ENCODE results near the gene AAMP. TPM values are rescaled to one million over a fixed set of nuclear protein-coding genes. Genes with fewer than 3 reads are reported as not detected.

AAMP gene
- total and polyA plus RNA-seq, 2 donors (not counting 3 experiments of a cell fraction or from before 2014, with no cell fraction given) = 69.3 to 84.4 TPM

- TF ChIP-seq EZH2 (IDR thresholded peaks at IDR 0.05; ENCODE audit: borderline replicate concordance, low read depth, low read length, severe bottlenecking) (no peak), MYC (IDR thresholded peaks at IDR 0.05; ENCODE audit: low read depth, low read length) (no peak), FOS (IDR thresholded peaks at IDR 0.05; ENCODE audit: borderline replicate concordance, insufficient read depth, low read length) (no peak), JUN (IDR thresholded peaks at IDR 0.05; ENCODE audit: borderline replicate concordance, insufficient read depth, insufficient read length, low read depth) (no peak), POLR2AphosphoS5 (IDR thresholded peaks at IDR 0.05; ENCODE audit: insufficient read depth, low read depth, low read length) (no peak), POLR2A (IDR thresholded peaks at IDR 0.05; ENCODE audit: low read depth, low read length) (no peak), GATA2 (IDR thresholded peaks at IDR 0.05; ENCODE audit: insufficient read depth, insufficient read length, low read depth, low read length) (no peak)
- TF ChIP-seq, protein P1, sequence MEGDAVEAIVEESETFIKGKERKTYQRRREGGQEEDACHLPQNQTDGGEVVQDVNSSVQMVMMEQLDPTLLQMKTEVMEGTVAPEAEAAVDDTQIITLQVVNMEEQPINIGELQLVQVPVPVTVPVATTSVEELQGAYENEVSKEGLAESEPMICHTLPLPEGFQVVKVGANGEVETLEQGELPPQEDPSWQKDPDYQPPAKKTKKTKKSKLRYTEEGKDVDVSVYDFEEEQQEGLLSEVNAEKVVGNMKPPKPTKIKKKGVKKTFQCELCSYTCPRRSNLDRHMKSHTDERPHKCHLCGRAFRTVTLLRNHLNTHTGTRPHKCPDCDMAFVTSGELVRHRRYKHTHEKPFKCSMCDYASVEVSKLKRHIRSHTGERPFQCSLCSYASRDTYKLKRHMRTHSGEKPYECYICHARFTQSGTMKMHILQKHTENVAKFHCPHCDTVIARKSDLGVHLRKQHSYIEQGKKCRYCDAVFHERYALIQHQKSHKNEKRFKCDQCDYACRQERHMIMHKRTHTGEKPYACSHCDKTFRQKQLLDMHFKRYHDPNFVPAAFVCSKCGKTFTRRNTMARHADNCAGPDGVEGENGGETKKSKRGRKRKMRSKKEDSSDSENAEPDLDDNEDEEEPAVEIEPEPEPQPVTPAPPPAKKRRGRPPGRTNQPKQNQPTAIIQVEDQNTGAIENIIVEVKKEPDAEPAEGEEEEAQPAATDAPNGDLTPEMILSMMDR (IDR thresholded peaks at IDR 0.05; ENCODE audit: extremely low read depth in 1 of 2, insufficient read depth in 1 of 2, low read depth in 1 of 2, low read length in 2 of 2) = no peak
- TF ChIP-seq, protein P2, sequence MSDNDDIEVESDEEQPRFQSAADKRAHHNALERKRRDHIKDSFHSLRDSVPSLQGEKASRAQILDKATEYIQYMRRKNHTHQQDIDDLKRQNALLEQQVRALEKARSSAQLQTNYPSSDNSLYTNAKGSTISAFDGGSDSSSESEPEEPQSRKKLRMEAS (IDR thresholded peaks at IDR 0.05; ENCODE audit: insufficient read depth, insufficient read length) = no peak
- Histone ChIP-seq H3K4me2 (ENCODE audit: insufficient read depth, low read length) (no peak overlapping the region), H3K9me1 (replicated peaks; ENCODE audit: control insufficient read depth, extremely low read depth, insufficient read depth, low read length) (no peaks in the 10 kb centered on the region), H3K9ac (replicated peaks; ENCODE audit: extremely low read depth, insufficient read depth, low read length) (no peak overlapping the region), H3K27me3 (ENCODE audit: control insufficient read depth in 2 of 2, insufficient read depth in 2 of 2, low read length in 2 of 2) (no peaks in the 10 kb centered on the region), H3K36me3 (ENCODE audit: control insufficient read depth in 2 of 2, extremely low read depth in 1 of 2, insufficient read depth in 2 of 2, low read length in 2 of 2) (peaks cover 10 to 34% of the 10 kb centered on the region in 2 experiments), H3K27ac (ENCODE audit: insufficient read depth, low read depth, low read length) (no peak overlapping the region), H3K4me3 (replicated peaks in 1 of 3; ENCODE audit: insufficient read depth in 1 of 3, low read depth in 1 of 3, low read length in 3 of 3) (no peak overlapping the region), H4K20me1 (replicated peaks; ENCODE audit: control insufficient read depth, extremely low read depth, insufficient read depth, low read length) (peaks cover 11% of the 10 kb centered on the region), H3K9me3 (replicated peaks; ENCODE audit: control insufficient read depth, insufficient read depth, low read length) (no peaks in the 10 kb centered on the region), H2AFZ (ENCODE audit: low read depth, low read length) (no peak overlapping the region), H3K79me2 (ENCODE audit: control insufficient read depth, insufficient read depth, low read length) (peaks cover 80% of the 10 kb centered on the region), H3K4me1 (ENCODE audit: control insufficient read depth, extremely low read depth, insufficient read depth, low read length) (peaks cover 61% of the 10 kb centered on the region)
- ChIA-PET POLR2A (no interaction called here), CTCF (no interaction called here)
- dilution Hi-C loops (cut with MboI; ENCODE audit: extremely low pct_ligation_motif_present, low sequenced_read_pairs) = no loop called here
- no peak for DNase-seq (ENCODE audit: low read depth, low spot score)
- intact Hi-C loops (cut with micrococcal nuclease) = no loop called here
- no peak for FAIRE-seq
- no TSS peak for BruUV-seq (replicated peaks)
These were observed 45.8 kb downstream of the AAMP start for GRCh38 chr2:218224186-218224585.

All from endothelial cell of umbilical vein (primary cell).